HUES6 (cell line): Measurements from ENCODE around the gene SOX13.

Experiments used
- H3K27ac ChIP-seq: 2 replicates; pipeline ENCODE4 v1.7.0; 2013; ENCODE audit warnings: low read depth, mild to moderate bottlenecking, low read length, inconsistent platforms
- H3K27me3 ChIP-seq: 2 replicates; pipeline ENCODE4 v1.6.1; 2013; ENCODE audit warnings: low read length; ENCODE audit not compliant: control insufficient read depth, insufficient read depth
- H3K36me3 ChIP-seq: 2 replicates; pipeline ENCODE4 v1.6.1; 2013; ENCODE audit warnings: low read length; ENCODE audit not compliant: control insufficient read depth, insufficient read depth
- H3K4me1 ChIP-seq: 2 replicates; pipeline ENCODE4 v1.6.1; 2013; ENCODE audit warnings: low read length; ENCODE audit not compliant: control insufficient read depth, insufficient read depth
- H3K4me3 ChIP-seq: 2 replicates; pipeline ENCODE4 v1.5.1; 2013; ENCODE audit warnings: low read depth, low read length
- H3K9ac ChIP-seq: one replicate; pipeline ENCODE4 v1.6.1; 2013; ENCODE audit warnings: mild to moderate bottlenecking, low read length
- H3K9me3 ChIP-seq: 2 replicates; pipeline ENCODE4 v1.6.1; 2013; ENCODE audit warnings: low read depth, low read length; ENCODE audit not compliant: control insufficient read depth, insufficient read depth

SOX13 gene

DNA sequence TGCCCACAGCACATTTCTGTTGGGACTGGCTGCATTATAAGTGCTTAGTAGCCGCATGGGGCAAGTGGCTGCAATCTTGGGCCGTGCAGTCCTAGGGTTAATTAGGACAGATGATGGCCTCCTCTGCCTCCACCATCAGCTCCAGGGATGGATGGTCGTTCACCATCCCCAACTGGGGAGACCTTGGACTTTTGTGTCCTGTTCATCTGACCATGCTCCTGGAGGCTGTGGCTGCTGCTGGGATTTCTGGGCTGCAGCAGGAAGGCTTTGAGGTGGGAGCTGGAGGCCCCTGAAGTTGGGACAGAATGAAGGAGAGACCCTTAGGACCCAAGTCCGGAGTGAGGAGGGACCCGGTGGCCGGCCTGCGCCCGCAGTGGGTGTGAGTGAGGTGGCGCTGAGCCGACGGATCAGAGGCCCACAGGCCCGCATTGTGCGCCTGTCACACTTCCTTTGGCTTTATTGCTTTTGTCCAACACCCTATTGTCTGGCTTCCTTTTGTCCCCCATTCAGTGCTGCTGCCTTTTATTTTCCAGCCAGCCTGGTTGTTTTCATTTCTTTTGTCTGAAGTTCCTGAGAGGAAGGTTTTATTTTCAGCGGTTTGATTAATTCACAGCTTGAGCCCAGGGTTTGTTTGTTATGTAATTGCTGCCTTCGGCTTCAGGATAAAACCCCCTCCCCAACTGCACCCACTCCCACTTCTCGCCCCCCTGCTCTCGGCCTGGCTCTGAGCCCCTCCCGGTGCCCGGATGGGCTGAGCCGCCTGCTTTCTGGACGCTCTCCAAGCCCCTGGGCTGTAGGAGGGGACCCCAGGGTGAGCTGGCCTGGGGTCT is 35.6 kb downstream of the SOX13 start:
- H3K4me3 ChIP-seq = peak overlapping the region; percentile 37
- H3K27ac ChIP-seq = peak overlapping the region; percentile 83
- peak overlapping the region; percentile 76 for H3K9ac ChIP-seq

GRCh38 chr1:204110894-204111633 is 38.1 kb downstream of the SOX13 start:
- H3K27ac ChIP-seq = no peak overlapping the region
- H3K9me3 ChIP-seq = no peaks in the 10 kb centered on the region
- H3K4me1 ChIP-seq = peaks cover 48% of the 10 kb centered on the region

More for the DNA sequence above, 35.6 kb downstream of the SOX13 start:
- Histone ChIP-seq H3K9me3 (no peaks in the 10 kb centered on the region), H3K27me3 (no peaks in the 10 kb centered on the region), H3K4me1 (peaks cover 64% of the 10 kb centered on the region), H3K36me3 (no peaks in the 10 kb centered on the region)

DNA sequence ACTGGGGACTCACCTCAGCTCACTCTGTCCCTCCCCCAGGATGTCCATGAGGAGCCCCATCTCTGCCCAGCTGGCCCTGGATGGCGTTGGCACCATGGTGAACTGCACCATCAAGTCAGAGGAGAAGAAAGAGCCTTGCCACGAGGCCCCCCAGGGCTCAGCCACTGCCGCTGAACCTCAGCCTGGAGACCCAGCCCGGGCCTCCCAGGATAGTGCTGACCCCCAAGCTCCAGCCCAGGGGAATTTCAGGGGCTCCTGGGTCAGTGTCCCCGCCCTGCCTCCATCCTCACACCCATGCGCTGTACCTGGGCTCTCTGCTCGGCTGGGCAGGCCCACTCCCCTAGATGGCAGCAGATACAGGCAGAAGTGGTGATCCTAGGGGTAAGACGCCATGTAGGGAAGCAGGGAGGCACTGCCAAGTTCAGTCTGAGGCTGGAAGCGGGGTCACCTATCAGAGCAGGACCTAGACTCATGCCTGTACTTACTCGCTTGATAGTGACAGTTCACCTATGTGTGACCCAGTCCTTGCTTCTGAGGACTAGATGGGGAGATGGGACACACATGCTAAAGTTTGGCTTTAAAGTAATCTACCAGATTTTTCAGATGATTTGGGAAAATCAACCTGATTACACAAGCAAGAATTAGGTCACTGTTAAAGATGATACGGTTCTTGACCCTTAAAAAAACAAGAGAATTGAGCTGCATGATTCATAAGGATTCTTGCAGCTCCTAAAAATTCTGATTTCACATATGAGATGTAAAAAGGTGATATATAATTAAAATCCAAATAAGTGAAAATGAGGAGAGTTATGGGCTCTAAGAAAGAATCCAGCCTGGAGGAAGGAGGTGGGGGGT is 40.2 kb downstream of the SOX13 start:
- H3K9me3 ChIP-seq = no peaks in the 10 kb centered on the region
- no peak overlapping the region for H3K4me3 ChIP-seq
- no peak overlapping the region for H3K27ac ChIP-seq
- no peak overlapping the region for H3K9ac ChIP-seq
- H3K4me1 ChIP-seq = peaks cover 36% of the 10 kb centered on the region
- H3K36me3 ChIP-seq = peaks cover 35% of the 10 kb centered on the region
- H3K27me3 ChIP-seq = no peaks in the 10 kb centered on the region

More at GRCh38 chr1:204110894-204111633, 38.1 kb downstream of the SOX13 start:
- Histone ChIP-seq H3K4me3 (no peak overlapping the region), H3K36me3 (peaks cover 17% of the 10 kb centered on the region), H3K27me3 (no peaks in the 10 kb centered on the region), H3K9ac (no peak overlapping the region)

GRCh38 chr1:204113896-204114295 is 41.0 kb downstream of the SOX13 start:
- H3K27me3 ChIP-seq = no peaks in the 10 kb centered on the region
- H3K4me3 ChIP-seq = no peak overlapping the region
- peaks cover 30% of the 10 kb centered on the region for H3K4me1 ChIP-seq
- no peak overlapping the region for H3K27ac ChIP-seq
- no peak overlapping the region for H3K9ac ChIP-seq
- no peaks in the 10 kb centered on the region for H3K9me3 ChIP-seq
- H3K36me3 ChIP-seq = peaks cover 43% of the 10 kb centered on the region

- H3K9ac ChIP-seq = no peak overlapping the region
- no peaks in the 10 kb centered on the region for H3K9me3 ChIP-seq
- H3K27ac ChIP-seq = no peak overlapping the region
- H3K27me3 ChIP-seq = no peaks in the 10 kb centered on the region
- H3K36me3 ChIP-seq = peaks cover 50% of the 10 kb centered on the region
- H3K4me3 ChIP-seq = no peak overlapping the region
- H3K4me1 ChIP-seq = peaks cover 23% of the 10 kb centered on the region
Measured at GRCh38 chr1:204114606-204115005, 41.7 kb downstream of the SOX13 start.

DNA sequence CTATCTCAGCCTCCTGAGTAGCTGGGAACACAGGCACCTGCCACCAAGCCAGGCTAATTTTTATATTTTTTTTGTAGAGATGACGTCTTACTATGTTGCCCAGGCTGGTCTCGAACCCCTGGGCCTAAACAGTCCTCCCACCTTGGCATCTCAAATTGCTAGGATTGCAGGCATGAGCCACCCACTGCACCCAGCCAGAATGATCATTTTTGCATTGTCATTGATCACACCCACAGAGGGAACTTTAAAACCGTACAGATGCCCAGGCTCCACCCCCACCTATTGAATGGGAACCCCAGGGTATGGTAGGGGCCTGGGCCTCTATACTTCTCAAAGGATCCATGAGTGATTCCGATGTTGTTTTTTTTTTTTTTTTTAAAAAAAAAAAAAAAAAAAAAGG is 42.2 kb downstream of the SOX13 start:
- Histone ChIP-seq H3K27ac (no peak overlapping the region), H3K9ac (no peak overlapping the region), H3K4me1 (peaks cover 23% of the 10 kb centered on the region), H3K4me3 (no peak overlapping the region), H3K27me3 (no peaks in the 10 kb centered on the region), H3K36me3 (peaks cover 55% of the 10 kb centered on the region), H3K9me3 (no peaks in the 10 kb centered on the region)

DNA sequence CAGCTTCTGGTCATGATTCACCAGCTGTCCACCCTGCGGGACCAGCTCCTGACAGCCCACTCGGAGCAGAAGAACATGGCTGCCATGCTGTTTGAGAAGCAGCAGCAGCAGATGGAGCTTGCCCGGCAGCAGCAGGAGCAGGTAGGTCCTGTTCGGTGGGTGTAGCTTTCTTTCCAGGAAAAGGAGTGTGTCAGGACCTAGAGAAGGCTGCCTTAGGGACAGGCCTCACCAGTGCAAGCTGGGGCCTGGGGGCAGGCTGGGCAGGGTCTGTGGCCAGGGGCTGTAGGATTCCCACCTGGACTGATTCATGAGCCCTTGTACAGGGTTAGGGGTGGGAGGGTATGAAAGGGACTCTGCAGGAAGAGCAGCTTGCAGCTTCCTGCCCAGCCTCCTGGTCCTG is 43.6 kb downstream of the SOX13 start:
- Histone ChIP-seq H3K4me1 (peaks cover 13% of the 10 kb centered on the region), H3K27ac (no peak overlapping the region), H3K27me3 (no peaks in the 10 kb centered on the region), H3K9me3 (no peaks in the 10 kb centered on the region), H3K9ac (no peak overlapping the region), H3K4me3 (no peak overlapping the region), H3K36me3 (peaks cover 65% of the 10 kb centered on the region)

DNA sequence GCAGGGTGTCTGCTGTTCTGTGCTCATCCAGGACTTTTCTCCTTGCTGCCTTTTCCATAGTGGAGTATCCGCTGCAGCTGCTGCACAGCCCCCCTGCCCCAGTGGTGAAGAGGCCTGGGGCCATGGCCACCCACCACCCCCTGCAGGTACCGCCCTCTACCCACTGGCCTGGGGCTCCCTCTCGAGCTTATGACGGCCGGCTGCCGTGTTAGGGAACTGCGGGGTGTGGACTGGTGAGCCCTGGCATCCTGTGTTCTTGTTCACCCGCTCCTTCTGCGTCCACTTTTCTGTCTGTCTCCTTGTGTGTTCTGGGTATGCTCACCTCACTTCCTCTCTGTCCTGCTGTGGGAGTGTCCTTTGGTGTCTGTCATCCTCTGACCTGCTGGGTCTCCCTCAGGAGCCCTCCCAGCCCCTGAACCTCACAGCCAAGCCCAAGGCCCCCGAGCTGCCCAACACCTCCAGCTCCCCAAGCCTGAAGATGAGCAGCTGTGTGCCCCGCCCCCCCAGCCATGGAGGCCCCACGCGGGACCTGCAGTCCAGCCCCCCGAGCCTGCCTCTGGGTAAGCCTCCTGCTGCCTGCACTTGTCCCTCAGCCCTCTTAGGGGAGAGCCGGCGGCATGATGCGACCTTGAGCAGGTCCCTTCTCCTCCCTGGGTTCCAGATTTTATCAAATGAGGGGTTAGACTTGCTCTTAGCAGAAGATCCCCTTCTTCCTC is 49.1 kb downstream of the SOX13 start:
- Histone ChIP-seq H3K4me1 (peaks cover 5% of the 10 kb centered on the region; the same call in 1 of the 2 replicates), H3K36me3 (peaks cover 92% of the 10 kb centered on the region), H3K9me3 (no peaks in the 10 kb centered on the region), H3K27me3 (no peaks in the 10 kb centered on the region), H3K9ac (no peak overlapping the region), H3K27ac (no peak overlapping the region), H3K4me3 (no peak overlapping the region)

DNA sequence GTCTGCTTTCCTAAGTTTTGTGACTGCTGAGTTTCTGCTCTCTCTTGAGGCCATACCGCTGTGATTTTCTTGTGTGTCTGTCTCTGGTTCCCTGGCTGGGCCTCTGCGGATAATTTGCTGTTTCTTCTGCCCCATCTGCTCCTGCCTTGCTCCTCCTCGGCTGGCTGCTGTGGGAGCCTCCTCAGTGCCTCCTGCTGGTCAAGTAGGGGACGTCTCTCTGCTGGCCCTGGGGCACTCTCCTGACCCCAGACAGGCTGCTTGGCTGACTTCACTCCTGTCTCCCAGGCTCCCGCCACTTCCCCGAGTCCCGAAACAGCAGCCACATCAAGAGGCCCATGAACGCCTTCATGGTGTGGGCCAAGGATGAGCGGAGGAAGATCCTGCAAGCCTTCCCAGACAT is 50.5 kb downstream of the SOX13 start:
- no peaks in the 10 kb centered on the region for H3K27me3 ChIP-seq
- H3K9ac ChIP-seq = no peak overlapping the region
- no peaks in the 10 kb centered on the region for H3K9me3 ChIP-seq
- H3K4me1 ChIP-seq = peaks cover 10% of the 10 kb centered on the region; the same call in 1 of the 2 replicates
- H3K27ac ChIP-seq = no peak overlapping the region
- H3K4me3 ChIP-seq = no peak overlapping the region
- H3K36me3 ChIP-seq = peaks cover 82% of the 10 kb centered on the region

DNA sequence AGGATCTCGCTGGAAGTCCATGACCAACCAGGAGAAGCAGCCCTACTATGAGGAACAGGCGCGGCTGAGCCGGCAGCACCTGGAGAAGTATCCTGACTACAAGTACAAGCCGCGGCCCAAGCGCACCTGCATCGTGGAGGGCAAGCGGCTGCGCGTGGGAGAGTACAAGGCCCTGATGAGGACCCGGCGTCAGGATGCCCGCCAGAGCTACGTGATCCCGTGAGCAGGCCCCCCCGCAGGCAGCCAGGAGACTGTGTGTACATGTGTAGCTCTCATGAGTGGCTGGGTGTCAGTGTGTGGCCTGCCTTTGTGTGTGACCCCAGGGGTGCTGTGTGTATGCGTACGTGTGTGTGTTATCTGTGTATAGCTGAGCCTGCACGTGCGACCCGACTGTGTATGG is 51.7 kb downstream of the SOX13 start:
- Histone ChIP-seq H3K4me1 (peaks cover 19% of the 10 kb centered on the region), H3K36me3 (peaks cover 72% of the 10 kb centered on the region), H3K27ac (no peak overlapping the region), H3K27me3 (no peaks in the 10 kb centered on the region), H3K9ac (no peak overlapping the region), H3K9me3 (no peaks in the 10 kb centered on the region), H3K4me3 (no peak overlapping the region)
